HG03139 (cell line): ENCODE results near the gene SLC27A4.
"Not testable (repeated sequence)": the region's sequence is repeated elsewhere in the genome, so short reads cannot be mapped to it uniquely, and the experiment has no call there.

Source experiments
- ATAC-seq: cut with Tn5 transposase; IDR thresholded peaks from one replicate; pipeline ENCODE4 v1.9.1; 2021; ENCODE audit not compliant: unreplicated experiment

SLC27A4 gene

GRCh38 chr9:128323791-128324190 is 16.5 kb upstream of the SLC27A4 start:
- ATAC-seq: no peak

- no peak for ATAC-seq
These were observed 15.9 kb upstream of the SLC27A4 start for GRCh38 chr9:128324401-128324800.

GRCh38 chr9:128325629-128326028 is 14.7 kb upstream of the SLC27A4 start:
- no peak for ATAC-seq

GRCh38 chr9:128333451-128333869 is 6.9 kb upstream of the SLC27A4 start:
- ATAC-seq: no peak

GRCh38 chr9:128335161-128335560 is 5.2 kb upstream of the SLC27A4 start:
- no peak for ATAC-seq

- ATAC-seq: no peak
These were observed 4.4 kb upstream of the SLC27A4 start for GRCh38 chr9:128335914-128336313.

GRCh38 chr9:128337936-128338335 is 2.4 kb upstream of the SLC27A4 start:
- no peak for ATAC-seq

GRCh38 chr9:128338852-128339614 is 1.3 kb upstream of the SLC27A4 start:
- ATAC-seq: not testable (repeated sequence)

GRCh38 chr9:128340691-128341434 is 536 bp downstream of the SLC27A4 start:
- ATAC-seq: peak; percentile 10

- ATAC-seq: no peak
These were observed 1.1 kb downstream of the SLC27A4 start for GRCh38 chr9:128341435-128341849.

GRCh38 chr9:128342971-128343680 is 2.8 kb downstream of the SLC27A4 start:
- ATAC-seq: no peak

GRCh38 chr9:128343855-128344254 is 3.5 kb downstream of the SLC27A4 start:
- ATAC-seq: no peak

GRCh38 chr9:128344931-128345605 is 4.7 kb downstream of the SLC27A4 start:
- no peak for ATAC-seq

- no peak for ATAC-seq
These were observed 8.8 kb downstream of the SLC27A4 start for GRCh38 chr9:128349125-128349524.

- no peak for ATAC-seq
These were observed 9.4 kb downstream of the SLC27A4 start for GRCh38 chr9:128349772-128350171.

- no peak for ATAC-seq
These were observed 15.1 kb downstream of the SLC27A4 start for GRCh38 chr9:128355451-128355850.

GRCh38 chr9:128358090-128358489 is 17.8 kb downstream of the SLC27A4 start:
- ATAC-seq: no peak

- no peak for ATAC-seq
These were observed 18.5 kb downstream of the SLC27A4 start for GRCh38 chr9:128358861-128359260.

- no peak for ATAC-seq
These were observed 20.5 kb downstream of the SLC27A4 start for GRCh38 chr9:128360826-128361225.

GRCh38 chr9:128361296-128361985 is 21.1 kb downstream of the SLC27A4 start:
- ATAC-seq: no peak
